Cardiac fibroblast (primary cell): ENCODE data around the gene NXPE3.
A peak's percentile ranks its signal among the peaks of the same experiment; 100 is the strongest.

ENCODE experiments used
- DNase-seq, 2 donors: peaks; one replicate each; pipeline versions ENCODE4 v3.0.0 to v3.0.0-alpha.2; 2010; ENCODE audit warnings: low read depth in 2 of 2
- H3K4me3 ChIP-seq, 2 donors: replicated peaks in 1 of 2; 1 replicate in 1 of 2; 2 replicates in 1 of 2; pipeline ENCODE4 v1.5.1; 2011; ENCODE audit warnings: low read depth in 2 of 2, low read length in 2 of 2, mild to moderate bottlenecking in 2 of 2, moderate library complexity in 1 of 2
- CTCF ChIP-seq: IDR thresholded peaks from one replicate; pipeline ENCODE4 v1.5.1; 2011; ENCODE audit warnings: low read depth, mild to moderate bottlenecking, low read length, inconsistent platforms

The NXPE3 gene

GRCh38 chr3:101867511-101867910 lies 88.5 kb downstream of the NXPE3 start:
- peak in 1 of 2 donors; percentile 6 for DNase-seq
- no peak for TF ChIP-seq CTCF
- no peak overlapping the region for H3K4me3 ChIP-seq

GRCh38 chr3:101867996-101868395 lies 89.0 kb downstream of the NXPE3 start:
- DNase-seq = no peak
- no peak for TF ChIP-seq CTCF
- no peak overlapping the region for H3K4me3 ChIP-seq

GRCh38 chr3:101868534-101869464 lies 89.8 kb downstream of the NXPE3 start:
- no peak overlapping the region for H3K4me3 ChIP-seq
- no peak for TF ChIP-seq CTCF
- DNase-seq = peak; percentile 59 to 62

- no peak for TF ChIP-seq CTCF
- H3K4me3 ChIP-seq = no peak overlapping the region
- no peak for DNase-seq
These were observed 91.1 kb downstream of the NXPE3 start for GRCh38 chr3:101870138-101870537.

GRCh38 chr3:101873619-101874018 lies 94.6 kb downstream of the NXPE3 start:
- no peak for TF ChIP-seq CTCF
- peak; percentile 44 to 80 for DNase-seq

GRCh38 chr3:101876142-101876541 lies 97.1 kb downstream of the NXPE3 start:
- TF ChIP-seq CTCF = no peak
- no peak for DNase-seq
- no peak overlapping the region for H3K4me3 ChIP-seq

More at GRCh38 chr3:101873619-101874018, 94.6 kb downstream of the NXPE3 start:
- no peak overlapping the region for H3K4me3 ChIP-seq
